ENCODE data around the gene ARIH2. TPM values are rescaled to one million over a fixed set of nuclear protein-coding genes. Genes with fewer than 3 reads are reported as not detected.
A peak's percentile ranks its signal among the peaks of the same experiment; 100 is the strongest.

The ARIH2 gene
- 66.9 and 69.7 TPM in 2 replicates for total RNA-seq

DNA sequence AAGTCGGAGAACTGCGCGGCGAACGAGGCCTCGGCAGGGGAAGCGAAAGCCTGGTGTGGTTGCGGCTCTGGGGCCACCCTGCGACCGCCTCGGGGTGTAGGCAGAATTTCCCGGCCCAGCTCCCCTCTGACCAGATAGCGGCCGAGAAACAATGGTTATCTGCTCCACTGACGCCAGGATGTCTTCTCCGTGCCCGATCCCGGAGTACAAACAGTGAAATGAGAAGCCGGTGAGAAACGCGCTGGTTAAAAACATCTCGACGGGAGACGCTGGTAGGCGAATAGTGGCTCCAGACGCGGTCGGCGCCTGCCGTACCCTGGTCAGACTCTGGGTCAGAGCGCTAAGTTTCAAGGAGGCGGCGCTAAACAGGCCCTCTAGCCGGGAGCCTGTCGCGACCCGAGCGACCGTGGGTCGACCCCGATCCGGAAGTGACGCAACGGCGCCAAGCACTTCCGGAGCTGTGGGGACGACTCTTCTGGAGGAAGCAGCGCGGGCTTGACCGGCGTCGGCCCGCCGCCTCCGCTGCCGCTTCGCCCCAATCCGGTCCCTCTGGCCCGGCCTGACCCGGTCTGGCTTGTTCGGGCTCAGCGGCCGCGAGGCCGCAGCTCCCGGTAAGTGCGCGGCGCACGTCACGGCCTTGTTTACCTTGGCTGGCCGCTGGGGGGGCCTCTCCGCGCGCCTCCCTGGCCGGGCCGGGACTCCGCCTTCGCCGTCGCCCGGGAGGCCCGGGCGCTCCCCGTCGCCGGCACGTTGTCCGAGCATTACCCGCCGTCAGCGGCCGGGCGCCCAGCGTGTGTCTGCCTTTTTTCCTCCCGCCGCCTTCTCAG, at the start of gene ARIH2:
Gene ARIH2, plus strand, starts transcription at position 455 of the 827 bp plus-strand sequence. CDS start 8,717 bp downstream, outside the sequence.

GRCh38 chr3:48898383-48899234, 20.0 kb upstream of the ARIH2 start, which contains the start of gene SLC25A20:
Gene SLC25A20, minus strand, starts transcription at chr3:48898882. Its CDS starts 88 bp downstream, at chr3:48898794.

GRCh38 chr3:48989796-48990635, 71.4 kb downstream of the ARIH2 start, which contains the start of gene P4HTM:
Gene P4HTM, plus strand, starts transcription at chr3:48990241. Its CDS starts 16 bp downstream, at chr3:48990257.

GRCh38 chr3:49007068-49007770, 88.6 kb downstream of the ARIH2 start, which contains the start of gene WDR6:
Gene WDR6, plus strand, starts transcription at chr3:49007391. Its CDS starts 41 bp downstream, at chr3:49007432.

DNA sequence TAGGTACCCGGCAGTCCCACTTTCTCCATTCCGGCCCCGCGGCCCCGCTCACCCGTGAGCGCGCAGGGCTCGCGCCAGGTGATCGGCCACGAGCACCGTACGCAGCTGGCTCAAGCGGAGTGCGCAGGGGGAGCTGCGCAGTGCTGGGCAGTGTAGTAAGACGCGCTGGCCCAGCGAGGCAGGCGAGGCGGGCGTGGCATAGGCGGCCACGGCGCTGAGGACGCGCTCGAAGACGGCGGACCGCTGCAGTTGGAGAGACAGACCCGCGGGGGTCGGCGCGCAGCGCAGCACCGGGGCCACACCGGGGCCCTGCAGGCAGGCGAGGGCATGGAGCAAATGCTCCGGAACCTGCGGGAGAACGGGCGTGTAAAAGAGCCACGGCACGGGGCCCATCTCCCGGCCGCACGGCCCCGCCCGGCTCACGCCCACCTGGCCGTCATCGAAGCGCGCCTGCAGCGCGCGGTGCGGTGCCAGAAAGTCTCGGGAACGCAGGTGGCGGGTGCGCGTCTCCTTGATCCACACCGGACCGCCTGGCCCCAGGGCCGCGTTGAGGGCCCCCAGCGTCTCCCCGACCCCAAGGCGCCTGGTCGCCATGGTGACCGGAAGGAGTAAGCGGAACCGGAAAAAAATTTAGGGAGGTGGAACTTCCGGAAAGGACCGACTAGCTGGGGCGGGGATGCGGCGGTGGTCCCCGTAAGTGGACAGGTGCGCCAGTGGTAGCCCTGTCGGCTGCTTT, 99.5 kb downstream of the ARIH2 start, which contains the start of gene DALRD3:
Gene DALRD3, minus strand, starts transcription at position 610 of the 736 bp plus-strand sequence. Its CDS starts 16 bp downstream, at position 594.

GRCh38 chr3:49021813-49022687, 103.4 kb downstream of the ARIH2 start, which contains the start of gene NDUFAF3:
Gene NDUFAF3, plus strand, starts transcription at chr3:49022121. Its CDS starts 24 bp downstream, at chr3:49022145.

DNA sequence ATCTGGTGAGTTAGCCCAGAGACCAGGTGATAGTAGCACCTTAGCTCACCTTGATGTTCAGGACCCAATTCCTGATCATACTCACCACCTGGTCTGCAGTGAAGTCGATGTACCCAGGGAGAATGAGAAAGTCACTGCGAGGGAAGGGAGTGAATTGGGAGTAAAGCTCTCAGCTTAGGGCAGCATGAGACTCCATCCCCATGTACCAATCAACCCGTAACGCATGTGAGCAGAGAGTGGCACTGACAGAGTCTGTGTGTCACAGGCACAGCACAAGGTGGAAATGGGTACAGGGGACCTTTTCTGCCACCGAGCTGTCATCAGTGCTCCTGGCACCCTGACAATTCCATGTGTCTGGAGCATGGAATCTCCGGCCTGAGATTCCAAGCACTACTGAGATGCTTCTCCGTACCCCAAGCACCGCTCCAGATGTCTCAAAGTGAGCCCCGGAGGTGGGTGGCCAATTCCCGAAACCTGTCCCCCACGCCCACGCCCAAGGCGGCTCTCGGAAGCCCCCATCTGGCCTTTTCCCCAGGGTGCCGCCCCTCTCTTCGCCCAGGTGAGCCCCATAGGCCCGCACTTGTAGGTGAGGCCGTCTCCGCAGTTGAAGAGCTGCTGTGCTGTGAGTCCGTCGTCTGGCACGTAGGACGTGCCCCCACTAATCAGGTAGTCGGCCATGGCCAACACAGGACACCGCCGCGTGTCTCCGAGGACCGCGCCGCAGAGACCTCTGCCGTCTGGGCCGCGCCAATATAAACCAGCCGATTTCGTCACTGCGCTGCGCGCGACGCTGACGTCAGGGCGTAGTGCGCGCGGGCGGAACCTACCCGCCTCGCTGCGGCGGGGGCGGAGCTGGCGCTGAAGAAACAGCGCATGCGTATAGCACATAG, 110.3 kb downstream of the ARIH2 start, which contains the start of gene IMPDH2:
Gene IMPDH2, minus strand, starts transcription at position 726 of the 890 bp plus-strand sequence. Its CDS starts 48 bp downstream, at position 678.

Small RNA genes within 50 kb of the gene (small RNA-seq; reads per million reads assigned to genes)
- gene MIR191 (23,127 reads per million, percentile 100 among the genes with 10 or more reads in this experiment), gene MIR425 (1,599 reads per million, percentile 100 among the genes with 10 or more reads in this experiment)

Other genes starting within 250 kb of the ARIH2 start
- 10.9 and 11.0 TPM in 2 replicates for gene NCKIPSD, start 232.9 kb upstream of the ARIH2 start, total RNA-seq
- gene IP6K2, start 201.6 kb upstream of the ARIH2 start, total RNA-seq = 47.9 and 57.8 TPM in 2 replicates
- 89.0 and 89.9 TPM in 2 replicates for gene PRKAR2A, start 71.0 kb upstream of the ARIH2 start, total RNA-seq
- 15.4 and 18.4 TPM in 2 replicates for gene SLC25A20, start 20.0 kb upstream of the ARIH2 start, total RNA-seq
- 14.3 and 16.8 TPM in 2 replicates for gene P4HTM, start 71.4 kb downstream of the ARIH2 start, total RNA-seq
- 80.6 and 126 TPM in 2 replicates for gene WDR6, start 88.5 kb downstream of the ARIH2 start, total RNA-seq
- 31.0 and 35.0 TPM in 2 replicates for gene DALRD3, start 99.7 kb downstream of the ARIH2 start, total RNA-seq
- gene NDUFAF3, start 103.3 kb downstream of the ARIH2 start, total RNA-seq = 31.5 and 32.8 TPM in 2 replicates
- 270 and 275 TPM in 2 replicates for gene IMPDH2, start 110.6 kb downstream of the ARIH2 start, total RNA-seq
- 137 and 168 TPM in 2 replicates for gene QRICH1, start 175.2 kb downstream of the ARIH2 start, total RNA-seq
- gene QARS1, start 185.9 kb downstream of the ARIH2 start, total RNA-seq = 312 and 318 TPM in 2 replicates
- gene USP19, start 202.0 kb downstream of the ARIH2 start, total RNA-seq = 26.2 and 35.1 TPM in 2 replicates
- 189 and 254 TPM in 2 replicates for gene LAMB2, start 214.2 kb downstream of the ARIH2 start, total RNA-seq
- 18.4 and 22.1 TPM in 2 replicates for gene CCDC71, start 247.5 kb downstream of the ARIH2 start, total RNA-seq